ENCODE data around the gene GRIK4. TPM values are rescaled to one million over a fixed set of nuclear protein-coding genes. Genes with fewer than 3 reads are reported as not detected.

The GRIK4 gene
- total and polyA plus RNA-seq, 2 donors (not counting 3 experiments of a cell fraction or from before 2014, with no cell fraction given) = 0.81 to 1.6 TPM

DNA sequence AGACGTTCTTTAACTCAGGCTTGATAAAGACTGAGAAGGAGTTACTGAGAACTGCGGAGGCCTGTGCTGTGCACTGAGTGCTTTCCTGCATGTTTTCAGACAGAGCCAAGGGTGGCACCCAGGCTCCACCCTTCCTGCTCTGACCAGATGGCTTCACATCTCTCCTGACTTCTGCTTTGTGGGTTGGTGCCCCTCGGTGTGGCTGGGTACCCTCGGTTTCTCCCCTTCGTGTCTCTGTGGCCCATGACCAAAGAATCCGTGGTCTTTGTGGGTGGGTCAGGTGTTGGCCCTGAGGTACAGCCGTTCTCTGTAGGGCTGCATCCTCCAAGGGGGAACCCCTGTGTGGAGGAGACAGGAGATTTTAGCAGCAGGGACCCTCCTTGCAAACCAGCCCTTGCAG lies 34.3 kb downstream of the GRIK4 start:
- POLR2A ChIA-PET = no interaction called here
- dilution Hi-C loops (cut with MboI; ENCODE audit: extremely low pct_ligation_motif_present, low sequenced_read_pairs) = no loop called here
- H2AFZ ChIP-seq (ENCODE audit: low read depth, low read length) = no peak overlapping the region
- no peak overlapping the region for H3K4me3 ChIP-seq (replicated peaks in 1 of 3; ENCODE audit: insufficient read depth in 1 of 3, low read depth in 1 of 3, low read length in 3 of 3)
- H3K4me1 ChIP-seq (ENCODE audit: control insufficient read depth, extremely low read depth, insufficient read depth, low read length) = peaks cover 13% of the 10 kb centered on the region
- H3K9ac ChIP-seq (replicated peaks; ENCODE audit: extremely low read depth, insufficient read depth, low read length) = no peak overlapping the region
- H3K27me3 ChIP-seq (ENCODE audit: control insufficient read depth in 2 of 2, insufficient read depth in 2 of 2, low read length in 2 of 2) = no peaks in the 10 kb centered on the region
- H3K4me2 ChIP-seq (ENCODE audit: insufficient read depth, low read length) = no peak overlapping the region
- no peaks in the 10 kb centered on the region for H3K9me1 ChIP-seq (replicated peaks; ENCODE audit: control insufficient read depth, extremely low read depth, insufficient read depth, low read length)
- no peaks in the 10 kb centered on the region for H4K20me1 ChIP-seq (replicated peaks; ENCODE audit: control insufficient read depth, extremely low read depth, insufficient read depth, low read length)
- intact Hi-C loops (cut with micrococcal nuclease) = no loop called here
- H3K79me2 ChIP-seq (ENCODE audit: control insufficient read depth, insufficient read depth, low read length) = no peaks in the 10 kb centered on the region
- DNase-seq (ENCODE audit: low read depth, low spot score) (no peak), FAIRE-seq (no peak)
- no peaks in the 10 kb centered on the region for H3K9me3 ChIP-seq (replicated peaks; ENCODE audit: control insufficient read depth, insufficient read depth, low read length)
- H3K36me3 ChIP-seq (ENCODE audit: control insufficient read depth in 2 of 2, extremely low read depth in 1 of 2, insufficient read depth in 2 of 2, low read length in 2 of 2) = no peaks in the 10 kb centered on the region
- no TSS peak for BruUV-seq (replicated peaks)
- CTCF ChIA-PET = interaction anchor here (1.2 to 3.0 kb wide), 2 partner anchors 35 to 206 kb away, joined by 3 to 18 read pairs; partner anchors contain the start of gene GRIK4
- TF ChIP-seq EZH2 (IDR thresholded peaks at IDR 0.05; ENCODE audit: borderline replicate concordance, low read depth, low read length, severe bottlenecking) (no peak), GATA2 (IDR thresholded peaks at IDR 0.05; ENCODE audit: insufficient read depth, insufficient read length, low read depth, low read length) (no peak), MYC (IDR thresholded peaks at IDR 0.05; ENCODE audit: low read depth, low read length) (no peak), FOS (IDR thresholded peaks at IDR 0.05; ENCODE audit: borderline replicate concordance, insufficient read depth, low read length) (no peak), POLR2AphosphoS5 (IDR thresholded peaks at IDR 0.05; ENCODE audit: insufficient read depth, low read depth, low read length) (no peak), JUN (IDR thresholded peaks at IDR 0.05; ENCODE audit: borderline replicate concordance, insufficient read depth, insufficient read length, low read depth) (no peak), POLR2A (IDR thresholded peaks at IDR 0.05; ENCODE audit: low read depth, low read length) (no peak)
- TF ChIP-seq, protein P1, sequence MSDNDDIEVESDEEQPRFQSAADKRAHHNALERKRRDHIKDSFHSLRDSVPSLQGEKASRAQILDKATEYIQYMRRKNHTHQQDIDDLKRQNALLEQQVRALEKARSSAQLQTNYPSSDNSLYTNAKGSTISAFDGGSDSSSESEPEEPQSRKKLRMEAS (IDR thresholded peaks at IDR 0.05; ENCODE audit: insufficient read depth, insufficient read length) = no peak
- TF ChIP-seq, protein P2, sequence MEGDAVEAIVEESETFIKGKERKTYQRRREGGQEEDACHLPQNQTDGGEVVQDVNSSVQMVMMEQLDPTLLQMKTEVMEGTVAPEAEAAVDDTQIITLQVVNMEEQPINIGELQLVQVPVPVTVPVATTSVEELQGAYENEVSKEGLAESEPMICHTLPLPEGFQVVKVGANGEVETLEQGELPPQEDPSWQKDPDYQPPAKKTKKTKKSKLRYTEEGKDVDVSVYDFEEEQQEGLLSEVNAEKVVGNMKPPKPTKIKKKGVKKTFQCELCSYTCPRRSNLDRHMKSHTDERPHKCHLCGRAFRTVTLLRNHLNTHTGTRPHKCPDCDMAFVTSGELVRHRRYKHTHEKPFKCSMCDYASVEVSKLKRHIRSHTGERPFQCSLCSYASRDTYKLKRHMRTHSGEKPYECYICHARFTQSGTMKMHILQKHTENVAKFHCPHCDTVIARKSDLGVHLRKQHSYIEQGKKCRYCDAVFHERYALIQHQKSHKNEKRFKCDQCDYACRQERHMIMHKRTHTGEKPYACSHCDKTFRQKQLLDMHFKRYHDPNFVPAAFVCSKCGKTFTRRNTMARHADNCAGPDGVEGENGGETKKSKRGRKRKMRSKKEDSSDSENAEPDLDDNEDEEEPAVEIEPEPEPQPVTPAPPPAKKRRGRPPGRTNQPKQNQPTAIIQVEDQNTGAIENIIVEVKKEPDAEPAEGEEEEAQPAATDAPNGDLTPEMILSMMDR (IDR thresholded peaks at IDR 0.05; ENCODE audit: extremely low read depth in 1 of 2, insufficient read depth in 1 of 2, low read depth in 1 of 2, low read length in 2 of 2) = no peak
- no peak overlapping the region for H3K27ac ChIP-seq (ENCODE audit: insufficient read depth, low read depth, low read length)
